WTC11 (cell line): ENCODE measurements around the gene SH3PXD2A.

Experiments
- ATF2 ChIP-seq: sonication (generic); formaldehyde crosslinking; IDR thresholded peaks from 2 replicates; pipeline ENCODE4 v1.8.1; 2022; ENCODE audit warnings: low read depth, missing genetic modification reagents, borderline replicate concordance
- CTCF ChIP-seq: fragments of 200-600 bp; IDR thresholded peaks from 2 replicates; pipeline ENCODE4 v1.8.0; 2022; ENCODE audit warnings: antibody characterized with exemption
- ELF4 ChIP-seq: sonication (generic); formaldehyde crosslinking; IDR thresholded peaks from 2 replicates; pipeline ENCODE4 v1.8.1; 2022; ENCODE audit warnings: low read depth, mild to moderate bottlenecking, moderate library complexity, missing genetic modification reagents
- FOXK1 ChIP-seq: sonication (generic); formaldehyde crosslinking; IDR thresholded peaks from 2 replicates; pipeline ENCODE4 v1.8.0; 2022; ENCODE audit warnings: mild to moderate bottlenecking, moderate library complexity, missing genetic modification reagents
- JUN ChIP-seq: sonication (generic); formaldehyde crosslinking; IDR thresholded peaks from 2 replicates; pipeline ENCODE4 v1.8.0; 2023; ENCODE audit warnings: mild to moderate bottlenecking, missing genetic modification reagents
- NFYB ChIP-seq: sonication (generic); formaldehyde crosslinking; conservative IDR thresholded peaks from 2 replicates; pipeline ENCODE4 v1.8.0; 2022; ENCODE audit warnings: low read depth, missing genetic modification reagents
- ZNF121 ChIP-seq: sonication (generic); formaldehyde crosslinking; IDR thresholded peaks from 2 replicates; pipeline ENCODE4 v1.8.0; 2023; ENCODE audit warnings: missing genetic modification reagents
- ZNF317 ChIP-seq: sonication (generic); formaldehyde crosslinking; IDR thresholded peaks from 2 replicates; pipeline ENCODE4 v1.8.1; 2023; ENCODE audit warnings: low read depth, mild to moderate bottlenecking, moderate library complexity, missing genetic modification reagents, borderline replicate concordance
- TF ChIP-seq, protein P1 (sequence below): sonication (generic); formaldehyde crosslinking; IDR thresholded peaks from 2 replicates; pipeline ENCODE4 v1.8.1; 2023; ENCODE audit warnings: mild to moderate bottlenecking, missing genetic modification reagents
- TF ChIP-seq, protein P2 (sequence below): sonication (generic); formaldehyde crosslinking; IDR thresholded peaks from 2 replicates; pipeline ENCODE4 v1.8.1; 2023; ENCODE audit warnings: mild to moderate bottlenecking, missing genetic modification reagents, moderate library complexity

DNA sequence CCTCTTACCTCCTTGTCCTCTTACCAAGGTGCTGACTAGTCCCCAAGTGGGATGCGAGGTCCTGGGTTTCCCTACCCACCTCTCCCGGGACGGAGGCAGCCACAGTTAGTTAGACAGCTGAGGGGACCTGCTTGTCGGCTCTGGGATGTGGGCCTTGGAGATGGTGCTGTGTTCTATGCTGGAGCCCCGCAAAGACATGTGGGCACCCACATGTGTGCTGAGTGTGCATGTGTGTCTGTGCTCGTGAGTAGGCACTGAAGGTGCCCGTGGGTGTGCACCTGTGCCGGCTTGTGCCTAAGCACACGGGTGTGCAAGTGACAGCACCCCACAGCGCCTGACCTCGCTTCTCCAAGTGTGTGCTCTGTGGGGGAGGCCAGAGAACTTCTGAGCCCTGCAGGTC is 299.7 kb downstream of the SH3PXD2A start:
- TF ChIP-seq CTCF (no peak), ZNF317 (no peak), NFYB (CRISPR knock-in tag) (no peak), ELF4 (no peak), ATF2 (no peak), ZNF121 (CRISPR knock-in tag) (no peak), JUN (CRISPR knock-in tag) (no peak), FOXK1 (CRISPR knock-in tag) (no peak)
- TF ChIP-seq, protein P1, sequence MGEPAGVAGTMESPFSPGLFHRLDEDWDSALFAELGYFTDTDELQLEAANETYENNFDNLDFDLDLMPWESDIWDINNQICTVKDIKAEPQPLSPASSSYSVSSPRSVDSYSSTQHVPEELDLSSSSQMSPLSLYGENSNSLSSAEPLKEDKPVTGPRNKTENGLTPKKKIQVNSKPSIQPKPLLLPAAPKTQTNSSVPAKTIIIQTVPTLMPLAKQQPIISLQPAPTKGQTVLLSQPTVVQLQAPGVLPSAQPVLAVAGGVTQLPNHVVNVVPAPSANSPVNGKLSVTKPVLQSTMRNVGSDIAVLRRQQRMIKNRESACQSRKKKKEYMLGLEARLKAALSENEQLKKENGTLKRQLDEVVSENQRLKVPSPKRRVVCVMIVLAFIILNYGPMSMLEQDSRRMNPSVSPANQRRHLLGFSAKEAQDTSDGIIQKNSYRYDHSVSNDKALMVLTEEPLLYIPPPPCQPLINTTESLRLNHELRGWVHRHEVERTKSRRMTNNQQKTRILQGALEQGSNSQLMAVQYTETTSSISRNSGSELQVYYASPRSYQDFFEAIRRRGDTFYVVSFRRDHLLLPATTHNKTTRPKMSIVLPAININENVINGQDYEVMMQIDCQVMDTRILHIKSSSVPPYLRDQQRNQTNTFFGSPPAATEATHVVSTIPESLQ (CRISPR knock-in tag), result no peak
- TF ChIP-seq, protein P2, sequence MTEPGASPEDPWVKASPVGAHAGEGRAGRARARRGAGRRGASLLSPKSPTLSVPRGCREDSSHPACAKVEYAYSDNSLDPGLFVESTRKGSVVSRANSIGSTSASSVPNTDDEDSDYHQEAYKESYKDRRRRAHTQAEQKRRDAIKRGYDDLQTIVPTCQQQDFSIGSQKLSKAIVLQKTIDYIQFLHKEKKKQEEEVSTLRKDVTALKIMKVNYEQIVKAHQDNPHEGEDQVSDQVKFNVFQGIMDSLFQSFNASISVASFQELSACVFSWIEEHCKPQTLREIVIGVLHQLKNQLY (CRISPR knock-in tag), result no peak
